Tibial nerve (tissue), 4 donors: ENCODE measurements around the gene DTX4.

Source experiments
- EP300 ChIP-seq, 2 donors: sonication (generic); formaldehyde crosslinking; IDR thresholded peaks; one replicate each; pipeline ENCODE4 v1.6.1; 2017; ENCODE audit warnings: antibody characterized with exemption in 2 of 2, mild to moderate bottlenecking in 1 of 2
- POLR2A ChIP-seq, 2 donors: fragments of 450-650 bp; IDR thresholded peaks; one replicate each; pipeline ENCODE4 v1.6.1; 2017; ENCODE audit warnings: antibody characterized with exemption in 2 of 2, mild to moderate bottlenecking in 2 of 2, moderate library complexity in 2 of 2
- TF ChIP-seq, protein P1 (sequence below), 5 experiments: fragments of 200-600 bp in 3 of 5; fragments of 450-650 bp in 2 of 5; sonication (generic) in 3 of 5; IDR thresholded peaks; one replicate each; pipeline ENCODE4 v1.5.1; 2016 to 2019; ENCODE audit warnings: antibody characterized with exemption in 5 of 5, mild to moderate bottlenecking in 3 of 5, moderate library complexity in 2 of 5

DNA sequence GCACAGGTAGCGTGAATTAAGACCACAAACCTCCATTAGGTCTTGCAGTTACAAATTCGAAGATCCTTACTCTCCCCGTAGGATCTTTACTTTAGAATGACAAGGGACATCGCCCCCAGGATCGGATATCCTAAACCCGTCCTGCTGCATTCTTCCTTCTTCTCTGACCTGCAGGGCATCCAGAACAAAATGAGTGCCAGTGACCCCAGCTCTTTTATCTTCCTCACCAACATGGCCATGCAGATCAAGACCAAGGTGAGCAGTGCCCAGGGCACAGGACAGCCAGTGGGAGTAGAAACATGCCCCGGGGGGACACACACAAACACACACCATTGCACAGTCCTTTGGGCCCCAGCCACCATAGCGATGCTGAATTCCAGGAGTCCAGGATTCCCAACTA, 83.3 kb downstream of the DTX4 start:
- TF ChIP-seq, protein P1, sequence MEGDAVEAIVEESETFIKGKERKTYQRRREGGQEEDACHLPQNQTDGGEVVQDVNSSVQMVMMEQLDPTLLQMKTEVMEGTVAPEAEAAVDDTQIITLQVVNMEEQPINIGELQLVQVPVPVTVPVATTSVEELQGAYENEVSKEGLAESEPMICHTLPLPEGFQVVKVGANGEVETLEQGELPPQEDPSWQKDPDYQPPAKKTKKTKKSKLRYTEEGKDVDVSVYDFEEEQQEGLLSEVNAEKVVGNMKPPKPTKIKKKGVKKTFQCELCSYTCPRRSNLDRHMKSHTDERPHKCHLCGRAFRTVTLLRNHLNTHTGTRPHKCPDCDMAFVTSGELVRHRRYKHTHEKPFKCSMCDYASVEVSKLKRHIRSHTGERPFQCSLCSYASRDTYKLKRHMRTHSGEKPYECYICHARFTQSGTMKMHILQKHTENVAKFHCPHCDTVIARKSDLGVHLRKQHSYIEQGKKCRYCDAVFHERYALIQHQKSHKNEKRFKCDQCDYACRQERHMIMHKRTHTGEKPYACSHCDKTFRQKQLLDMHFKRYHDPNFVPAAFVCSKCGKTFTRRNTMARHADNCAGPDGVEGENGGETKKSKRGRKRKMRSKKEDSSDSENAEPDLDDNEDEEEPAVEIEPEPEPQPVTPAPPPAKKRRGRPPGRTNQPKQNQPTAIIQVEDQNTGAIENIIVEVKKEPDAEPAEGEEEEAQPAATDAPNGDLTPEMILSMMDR (IDR thresholded peaks at IDR 0.05), result no peak
- TF ChIP-seq POLR2A (IDR thresholded peaks at IDR 0.05) (no peak), EP300 (IDR thresholded peaks at IDR 0.05) (no peak)
